DND-41 (cell line): ENCODE results near the gene ABCB11.

Source experiments
- CTCF ChIP-seq: IDR thresholded peaks from 2 replicates; pipeline ENCODE4 v1.5.1; 2012; ENCODE audit warnings: borderline replicate concordance, low read length, moderate library complexity, mild to moderate bottlenecking; ENCODE audit not compliant: poor library complexity, severe bottlenecking; ENCODE audit errors: extremely low read depth
- EZH2 ChIP-seq: IDR thresholded peaks from 3 replicates; pipeline ENCODE4 v1.6.1; 2012; ENCODE audit warnings: borderline replicate concordance, low read depth, mild to moderate bottlenecking, moderate library complexity, low read length, inconsistent platforms; ENCODE audit not compliant: severe bottlenecking

GRCh38 chr2:169001116-169001815 lies 29.9 kb downstream of the ABCB11 start:
- TF ChIP-seq CTCF (no peak), EZH2 (no peak)
